ENCODE measurements around the gene C2CD4B. TPM values are rescaled to one million over a fixed set of nuclear protein-coding genes. Genes with fewer than 3 reads are reported as not detected.
A peak's percentile ranks its signal among the peaks of the same experiment; 100 is the strongest.

C2CD4B gene, protein sequence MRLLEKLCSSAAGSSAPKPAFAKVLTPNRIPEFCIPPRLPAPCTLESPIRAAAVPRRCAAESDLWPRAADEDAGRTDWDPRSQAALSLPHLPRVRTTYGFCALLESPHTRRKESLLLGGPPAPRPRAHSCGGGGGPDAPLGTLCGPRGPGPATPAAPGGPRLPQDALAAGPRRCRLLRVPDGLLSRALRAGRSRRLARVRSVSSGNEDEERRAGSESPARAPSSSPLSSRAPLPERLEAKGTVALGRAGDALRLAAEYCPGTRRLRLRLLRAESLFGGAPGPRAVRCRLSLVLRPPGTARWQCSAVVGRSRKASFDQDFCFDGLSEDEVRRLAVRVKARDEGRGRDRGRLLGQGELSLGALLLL
- 1 to 10 TPM in 3 of 4 donors, under 1 TPM in 1; 0.42 to 5.7 (median 2.1) TPM for total RNA-seq

- WGBS, 2 donors, result 19 to 30% methylated on average over 16 to 32 of the region's 34 CpGs
- TF ChIP-seq POLR2A (IDR thresholded peaks at IDR 0.05) (no peak), CTCF (IDR thresholded peaks at IDR 0.05) (no peak)
- peak within 1 kb of the TSS; percentile 18 for H3K4me3 ChIP-seq (ENCODE audit: low read depth, poor library complexity, severe bottlenecking)
- intact Hi-C loops (cut with DNase I; ENCODE audit: low total_unique reads), result no loop called here
- peak in 1 of 2 donors; percentile 91 for DNase-seq (ENCODE audit: low spot score in 2 of 2)
Measured at GRCh38 chr15:62165104-62165792, at the start of gene C2CD4B. C2CD4B (minus strand) TSS chr15:62165285; CDS start chr15:62164984, 301 bp downstream.

GRCh38 chr15:62212741-62213140 is 47.7 kb upstream of the C2CD4B start:
- 88 to 91% methylated on average over 4 of the region's 4 CpGs for WGBS, 2 donors
- no peak for TF ChIP-seq POLR2A (IDR thresholded peaks at IDR 0.05)
- no peak for TF ChIP-seq CTCF (IDR thresholded peaks at IDR 0.05)
- H3K4me3 ChIP-seq (ENCODE audit: low read depth, poor library complexity, severe bottlenecking), result no peak overlapping the region
- intact Hi-C loops (cut with DNase I; ENCODE audit: low total_unique reads), result no loop called here
- DNase-seq (ENCODE audit: low spot score in 2 of 2), result no peak

- WGBS, 2 donors, result 84 to 86% methylated on average over 2 of the region's 2 CpGs
- no peak for TF ChIP-seq POLR2A (IDR thresholded peaks at IDR 0.05)
- no peak for TF ChIP-seq CTCF (IDR thresholded peaks at IDR 0.05)
- intact Hi-C loops (cut with DNase I; ENCODE audit: low total_unique reads), result no loop called here
- H3K4me3 ChIP-seq (ENCODE audit: low read depth, poor library complexity, severe bottlenecking), result no peak overlapping the region
- no peak for DNase-seq (ENCODE audit: low spot score in 2 of 2)
Measured at GRCh38 chr15:62211348-62211747, 46.3 kb upstream of the C2CD4B start.

- DNase-seq (ENCODE audit: low spot score in 2 of 2), result no peak
- intact Hi-C loops (cut with DNase I; ENCODE audit: low total_unique reads), result no loop called here
- no peak overlapping the region for H3K4me3 ChIP-seq (ENCODE audit: low read depth, poor library complexity, severe bottlenecking)
- no peak for TF ChIP-seq POLR2A (IDR thresholded peaks at IDR 0.05)
- no peak for TF ChIP-seq CTCF (IDR thresholded peaks at IDR 0.05)
- 61 to 70% methylated on average over 5 of the region's 5 CpGs for WGBS, 2 donors
Measured at GRCh38 chr15:62209821-62210220, 44.7 kb upstream of the C2CD4B start.

- TF ChIP-seq POLR2A (IDR thresholded peaks at IDR 0.05), result no peak
- no peak for TF ChIP-seq CTCF (IDR thresholded peaks at IDR 0.05)
- 71 to 83% methylated on average over 1 of the region's 1 CpG for WGBS, 2 donors
- H3K4me3 ChIP-seq (ENCODE audit: low read depth, poor library complexity, severe bottlenecking), result no peak overlapping the region
- intact Hi-C loops (cut with DNase I; ENCODE audit: low total_unique reads), result no loop called here
- DNase-seq (ENCODE audit: low spot score in 2 of 2), result peak in 1 of 2 donors; percentile 23
Measured at GRCh38 chr15:62209322-62209721, 44.2 kb upstream of the C2CD4B start.
